AG10803 (cell line): ENCODE measurements around the gene TBCD.

Experiments used
- DNase-seq: peaks from one replicate; pipeline ENCODE4 v3.0.0; 2010; ENCODE audit warnings: low read depth
- H3K4me3 ChIP-seq: 2 replicates; pipeline ENCODE4 v1.5.1; 2011; ENCODE audit warnings: mild to moderate bottlenecking, low read length, control low read depth
- CTCF ChIP-seq: conservative IDR thresholded peaks from 2 replicates; pipeline ENCODE4 v1.5.1; 2011; ENCODE audit warnings: mild to moderate bottlenecking, low read length, control low read depth, inconsistent platforms

Gene TBCD

GRCh38 chr17:82917699-82918345 is 166.0 kb downstream of the TBCD start:
- H3K4me3 ChIP-seq: no peak overlapping the region
- TF ChIP-seq CTCF: peak; percentile 48
- peak; percentile 64 for DNase-seq

GRCh38 chr17:82918508-82918907 is 166.6 kb downstream of the TBCD start:
- DNase-seq: no peak
- no peak overlapping the region for H3K4me3 ChIP-seq
- TF ChIP-seq CTCF: no peak

GRCh38 chr17:82920150-82920549 is 168.3 kb downstream of the TBCD start:
- no peak for DNase-seq
- no peak for TF ChIP-seq CTCF
- H3K4me3 ChIP-seq: no peak overlapping the region

GRCh38 chr17:82920715-82921114 is 168.8 kb downstream of the TBCD start:
- no peak overlapping the region for H3K4me3 ChIP-seq
- DNase-seq: no peak
- TF ChIP-seq CTCF: no peak

- no peak overlapping the region for H3K4me3 ChIP-seq
- no peak for DNase-seq
- TF ChIP-seq CTCF: no peak
Measured at GRCh38 chr17:82921426-82921825, 169.6 kb downstream of the TBCD start.

- no peak overlapping the region for H3K4me3 ChIP-seq
- no peak for TF ChIP-seq CTCF
- DNase-seq: no peak
Measured at GRCh38 chr17:82922646-82923045, 170.8 kb downstream of the TBCD start.

- no peak overlapping the region for H3K4me3 ChIP-seq
- no peak for DNase-seq
- TF ChIP-seq CTCF: no peak
Measured at GRCh38 chr17:82923366-82924113, 171.7 kb downstream of the TBCD start.
